Gastroesophageal sphincter (tissue), 4 donors: ENCODE results near the gene POLR2F. TPM values are rescaled to one million over a fixed set of nuclear protein-coding genes. Genes with fewer than 3 reads are reported as not detected.
"Not testable (repeated sequence)": the region's sequence is repeated elsewhere in the genome, so short reads cannot be mapped to it uniquely, and the experiment has no call there.

ENCODE experiments used
- ATAC-seq: fragments of 150-250 bp; one replicate; pipeline ENCODE4 v1.9.1; 2016; ENCODE audit warnings: mild to moderate bottlenecking, moderate library complexity
- H3K27ac ChIP-seq, 4 donors: fragments of 200-600 bp; sonication (generic) in 3 of 4; 1 replicate in 3 of 4; 2 replicates in 1 of 4; pipeline ENCODE4 v1.5.1; 2016 to 2019
- H3K27me3 ChIP-seq: fragments of 200-600 bp; sonication (generic); one replicate; pipeline ENCODE4 v1.5.1; 2019
- H3K36me3 ChIP-seq, 2 donors: fragments of 200-600 bp; sonication (generic); one replicate each; pipeline ENCODE4 v1.5.1; 2019; ENCODE audit warnings: control low read depth in 1 of 2
- H3K4me1 ChIP-seq, 3 donors: fragments of 200-600 bp; sonication (generic); 1 replicate in 2 of 3; 2 replicates in 1 of 3; pipeline ENCODE4 v1.5.1; 2016 to 2019; ENCODE audit warnings: control low read depth in 2 of 3
- H3K4me3 ChIP-seq, 2 donors: fragments of 200-600 bp; sonication (generic); one replicate each; pipeline ENCODE4 v1.5.1; 2019; ENCODE audit warnings: mild to moderate bottlenecking in 1 of 2, moderate library complexity in 1 of 2
- H3K9me3 ChIP-seq, 3 donors: fragments of 200-600 bp; sonication (generic); one replicate each; pipeline ENCODE4 v1.5.1; 2017 to 2019; ENCODE audit warnings: control low read depth in 2 of 3
- EP300 ChIP-seq: sonication (generic); formaldehyde crosslinking; IDR thresholded peaks from one replicate; pipeline ENCODE4 v1.6.1; 2017; ENCODE audit warnings: antibody characterized with exemption, mild to moderate bottlenecking
- POLR2A ChIP-seq, 2 donors: fragments of 450-650 bp; IDR thresholded peaks; one replicate each; pipeline ENCODE4 v1.6.1; 2017; ENCODE audit warnings: antibody characterized with exemption in 2 of 2, mild to moderate bottlenecking in 2 of 2, moderate library complexity in 1 of 2
- POLR2AphosphoS5 ChIP-seq: sonication (generic); formaldehyde crosslinking; IDR thresholded peaks from one replicate; pipeline ENCODE4 v1.6.1; 2017; ENCODE audit warnings: antibody characterized with exemption
- WGBS, 2 donors: methylation state at CpG; one replicate each; pipeline ENCODE4 v1.1.5; 2018; ENCODE audit warnings: low coverage in 1 of 2; 5-methylcytosine and 5-hydroxymethylcytosine counted together
- total RNA-seq, 4 donors: library from RNA; depleted of rRNA; stranded (reverse); fragments of >200 nt; gene quantifications; one replicate each; pipeline ENCODE4 v1.1.0, GENCODE V29; 2016
- TF ChIP-seq, protein P1 (sequence below), 4 experiments: fragments of 200-600 bp in 2 of 4; fragments of 450-650 bp in 2 of 4; sonication (generic) in 1 of 4; IDR thresholded peaks; one replicate each; pipeline ENCODE4 v1.5.1; 2017 to 2019; ENCODE audit warnings: antibody characterized with exemption in 4 of 4, mild to moderate bottlenecking in 2 of 4, moderate library complexity in 2 of 4

The POLR2F gene
- total RNA-seq, 4 donors from 2014 or later = 41.4 to 79.5 (median 72.0) TPM

DNA sequence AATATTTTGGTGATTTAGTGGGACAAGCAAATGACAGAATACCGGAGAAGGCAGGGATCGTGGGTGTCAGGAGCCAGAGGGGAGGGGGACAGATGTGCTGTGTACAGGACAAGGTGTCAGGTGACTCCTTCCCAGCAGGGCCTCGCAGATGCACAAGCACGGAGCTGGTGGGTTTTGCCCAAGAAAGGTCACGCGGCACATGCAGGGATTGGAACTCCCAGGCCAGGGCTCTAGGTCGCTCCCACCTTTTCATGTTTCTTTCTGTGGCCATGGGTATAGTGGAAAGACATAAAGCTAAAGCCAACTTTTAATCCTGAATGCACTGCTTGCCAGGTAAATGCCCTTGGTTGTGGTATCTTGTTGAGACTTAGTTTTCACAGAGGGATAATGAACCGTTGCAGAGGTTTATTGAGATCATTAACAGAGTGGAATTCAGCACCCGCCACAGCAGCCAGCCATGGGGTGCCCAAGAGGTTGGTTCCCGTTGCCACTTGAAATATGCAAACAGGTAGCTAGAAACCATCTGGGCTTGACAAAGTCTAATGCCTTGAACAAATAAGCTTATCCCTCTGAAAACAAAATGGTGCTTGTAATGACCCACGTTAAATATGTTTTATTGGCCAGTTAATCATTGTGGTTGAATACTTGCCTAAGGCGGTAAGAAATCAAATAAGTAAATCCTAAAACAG lies 10.2 kb upstream of the POLR2F start:
- 73 to 85% methylated on average over 12 of the region's 12 CpGs for WGBS, 2 donors
- Histone ChIP-seq H3K4me3 (no peak overlapping the region), H3K27ac (no peak overlapping the region), H3K9me3 (no peaks in the 10 kb centered on the region), H3K27me3 (no peaks in the 10 kb centered on the region), H3K36me3 (peaks cover 0 to 64% of the 10 kb centered on the region in 2 donors), H3K4me1 (no peaks in the 10 kb centered on the region)
- TF ChIP-seq POLR2A (IDR thresholded peaks at IDR 0.05) (no peak), POLR2AphosphoS5 (no peak), EP300 (no peak)
- TF ChIP-seq, protein P1, sequence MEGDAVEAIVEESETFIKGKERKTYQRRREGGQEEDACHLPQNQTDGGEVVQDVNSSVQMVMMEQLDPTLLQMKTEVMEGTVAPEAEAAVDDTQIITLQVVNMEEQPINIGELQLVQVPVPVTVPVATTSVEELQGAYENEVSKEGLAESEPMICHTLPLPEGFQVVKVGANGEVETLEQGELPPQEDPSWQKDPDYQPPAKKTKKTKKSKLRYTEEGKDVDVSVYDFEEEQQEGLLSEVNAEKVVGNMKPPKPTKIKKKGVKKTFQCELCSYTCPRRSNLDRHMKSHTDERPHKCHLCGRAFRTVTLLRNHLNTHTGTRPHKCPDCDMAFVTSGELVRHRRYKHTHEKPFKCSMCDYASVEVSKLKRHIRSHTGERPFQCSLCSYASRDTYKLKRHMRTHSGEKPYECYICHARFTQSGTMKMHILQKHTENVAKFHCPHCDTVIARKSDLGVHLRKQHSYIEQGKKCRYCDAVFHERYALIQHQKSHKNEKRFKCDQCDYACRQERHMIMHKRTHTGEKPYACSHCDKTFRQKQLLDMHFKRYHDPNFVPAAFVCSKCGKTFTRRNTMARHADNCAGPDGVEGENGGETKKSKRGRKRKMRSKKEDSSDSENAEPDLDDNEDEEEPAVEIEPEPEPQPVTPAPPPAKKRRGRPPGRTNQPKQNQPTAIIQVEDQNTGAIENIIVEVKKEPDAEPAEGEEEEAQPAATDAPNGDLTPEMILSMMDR (IDR thresholded peaks at IDR 0.05) = no peak
- no peak for ATAC-seq

DNA sequence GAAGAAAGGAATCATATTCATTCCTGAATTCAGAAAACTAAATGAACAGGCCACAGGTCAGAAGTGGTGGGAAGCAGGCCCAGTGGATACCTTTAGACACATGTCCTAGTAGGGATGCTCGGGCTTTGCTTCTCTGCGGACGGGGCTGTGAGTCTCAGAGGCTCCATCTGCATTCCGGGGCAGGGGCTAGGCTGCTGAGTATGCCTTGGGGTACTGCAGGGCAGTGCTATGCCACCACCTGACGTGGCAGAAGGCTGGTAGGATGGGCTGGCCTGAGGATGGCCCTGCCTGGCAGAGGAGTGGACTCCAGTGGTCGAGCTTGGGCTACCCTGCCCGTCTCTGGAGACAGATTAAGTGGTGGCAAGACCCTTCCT lies 9.7 kb upstream of the POLR2F start:
- no peak for TF ChIP-seq EP300
- TF ChIP-seq, protein P1 (IDR thresholded peaks at IDR 0.05) = no peak
- no peak for TF ChIP-seq POLR2AphosphoS5
- no peak for TF ChIP-seq POLR2A (IDR thresholded peaks at IDR 0.05)
- WGBS, 2 donors = 70 to 87% methylated on average over 2 to 3 of the region's 7 CpGs

DNA sequence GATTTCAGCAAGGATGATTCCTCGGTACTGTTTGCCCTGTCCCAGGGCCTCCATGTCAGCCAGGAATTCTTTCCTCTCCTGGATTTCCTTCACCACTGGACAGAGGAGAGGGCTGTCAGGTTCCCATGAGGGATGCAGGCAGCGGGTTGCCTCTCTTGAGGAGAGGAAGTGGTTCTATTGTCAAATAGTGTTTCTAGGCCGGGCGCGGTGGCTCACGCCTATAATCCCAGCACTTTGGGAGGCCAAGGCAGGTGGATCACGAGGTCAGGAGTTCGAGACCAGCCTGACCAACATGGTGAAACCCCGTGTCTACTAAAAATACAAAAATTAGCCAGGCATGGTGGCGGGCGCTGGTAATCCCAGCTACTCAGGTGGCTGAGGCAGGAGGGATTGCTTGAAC lies 9.1 kb upstream of the POLR2F start:
- not testable (repeated sequence) for H3K4me3 ChIP-seq, H3K27me3 ChIP-seq, H3K4me1 ChIP-seq, H3K9me3 ChIP-seq, ATAC-seq, H3K27ac ChIP-seq
- H3K36me3 ChIP-seq = peaks cover 0 to 54% of the 10 kb centered on the region in 2 donors
- 70 to 77% methylated on average over 3 to 4 of the region's 11 CpGs for WGBS, 2 donors

More for the DNA sequence above, 9.7 kb upstream of the POLR2F start:
- Histone ChIP-seq H3K4me3 (no peak overlapping the region), H3K27me3 (no peaks in the 10 kb centered on the region), H3K9me3 (no peaks in the 10 kb centered on the region), H3K36me3 (peaks cover 0 to 60% of the 10 kb centered on the region in 2 donors), H3K27ac (no peak overlapping the region), H3K4me1 (no peaks in the 10 kb centered on the region)
- no peak for ATAC-seq

DNA sequence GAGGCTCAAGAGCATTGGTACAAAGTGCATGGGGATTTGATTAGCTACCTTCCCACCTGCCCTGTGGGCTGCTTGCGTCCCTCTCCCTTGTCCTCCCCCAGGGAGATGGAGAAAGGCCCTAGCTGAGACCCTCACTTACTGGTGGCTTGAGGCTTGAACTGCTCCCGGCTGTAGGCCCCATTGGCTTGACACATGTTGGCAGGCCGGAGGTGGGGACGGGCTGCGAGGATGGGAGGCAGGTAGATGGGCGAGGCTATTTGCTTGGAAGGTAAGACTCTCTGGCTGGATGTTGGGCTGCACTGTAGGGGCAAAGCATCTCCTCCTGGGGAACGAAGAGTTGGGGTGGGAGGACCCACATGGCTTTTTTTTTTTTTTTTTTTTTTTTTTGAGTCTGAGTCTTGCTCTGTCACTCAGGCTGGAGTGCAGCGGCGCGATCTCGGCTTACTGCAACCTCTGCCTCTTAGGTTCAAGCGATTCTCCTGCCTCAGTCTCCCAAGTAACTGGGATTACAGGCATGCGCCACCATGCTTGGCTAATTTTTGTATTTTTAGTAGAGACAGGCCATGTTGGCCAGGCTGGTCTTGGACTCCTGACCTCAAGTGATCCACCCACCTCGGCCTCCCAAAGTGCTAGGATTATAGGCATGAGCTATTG lies 6.2 kb upstream of the POLR2F start:
- not testable (repeated sequence) for ATAC-seq, H3K4me3 ChIP-seq, H3K9me3 ChIP-seq

DNA sequence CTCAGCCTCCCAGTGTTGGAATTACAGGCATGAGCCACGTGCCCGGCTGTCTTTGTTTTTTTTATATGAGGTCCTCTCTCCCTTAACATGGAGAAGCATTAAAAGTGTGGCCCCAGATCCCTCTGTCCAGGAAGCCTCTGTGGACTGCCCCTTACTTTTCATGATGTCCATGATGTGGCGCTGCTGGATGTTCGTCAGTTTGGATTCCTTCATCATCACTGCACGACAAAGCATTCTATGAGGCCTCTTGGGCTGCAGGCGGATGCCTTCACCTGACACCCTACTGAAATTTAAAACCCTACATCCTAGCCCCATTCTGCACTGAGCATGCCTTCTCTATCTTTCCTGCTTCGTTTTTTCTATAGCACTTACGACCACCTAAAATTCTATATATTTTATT lies 2.2 kb upstream of the POLR2F start:
- ATAC-seq = no peak

More for the DNA sequence above, 6.2 kb upstream of the POLR2F start:
- not testable (repeated sequence) for H3K27ac ChIP-seq, H3K4me1 ChIP-seq, H3K27me3 ChIP-seq
- WGBS, 2 donors = 56 to 92% methylated on average over 2 of the region's 14 CpGs
- H3K36me3 ChIP-seq = peaks cover 0 to 25% of the 10 kb centered on the region in 2 donors

DNA sequence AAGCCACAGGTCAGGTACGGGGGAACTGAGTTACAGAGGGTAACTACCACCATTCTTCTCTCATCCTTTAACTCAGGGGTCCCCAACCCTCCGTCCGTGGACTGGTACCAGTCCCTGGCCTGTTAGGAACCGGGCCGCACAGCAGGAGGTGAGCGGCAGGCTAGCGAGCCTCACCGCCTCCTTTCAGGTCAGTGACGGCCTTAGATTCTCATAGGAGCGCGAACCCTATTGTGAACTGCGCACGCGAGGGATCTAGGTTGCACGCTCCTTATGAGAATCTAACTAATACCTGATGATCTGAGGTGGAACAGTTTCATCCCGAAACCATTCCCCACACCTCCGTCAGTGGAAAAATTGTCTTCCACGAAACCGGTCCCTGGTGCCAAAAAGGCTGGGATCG lies 870 bp upstream of the POLR2F start:
- H3K4me3 ChIP-seq = peak overlapping the region; percentile 63 to 98
- peaks cover 0 to 20% of the 10 kb centered on the region in 2 donors for H3K36me3 ChIP-seq
- H3K4me1 ChIP-seq = peaks cover 0 to 34% (median 8%) of the 10 kb centered on the region in 3 donors
- peak overlapping the region in 1 of 4 donors; percentile 84 for H3K27ac ChIP-seq
- H3K27me3 ChIP-seq, ATAC-seq, H3K9me3 ChIP-seq: not testable (repeated sequence)
- no CpG with 5 or more reads among the region's 20 CpGs for WGBS, 2 donors

More for the DNA sequence above, 2.2 kb upstream of the POLR2F start:
- Histone ChIP-seq H3K36me3 (peaks cover 0 to 7% of the 10 kb centered on the region in 2 donors), H3K4me1 (peaks cover 0 to 34% (median 8%) of the 10 kb centered on the region in 3 donors), H3K9me3 (no peaks in the 10 kb centered on the region), H3K27ac (no peak overlapping the region), H3K27me3 (no peaks in the 10 kb centered on the region), H3K4me3 (no peak overlapping the region)
- TF ChIP-seq EP300 (no peak), POLR2AphosphoS5 (no peak), POLR2A (IDR thresholded peaks at IDR 0.05) (no peak)
- TF ChIP-seq, protein P1 (IDR thresholded peaks at IDR 0.05) = no peak
- WGBS, 2 donors = 31 to 41% methylated on average over 7 to 8 of the region's 8 CpGs
